ENCODE measurements around the gene KLK8. TPM values are rescaled to one million over a fixed set of nuclear protein-coding genes. Genes with fewer than 3 reads are reported as not detected.

The KLK8 gene
- total and polyA plus RNA-seq, 2 of the 13 experiments (the other 11 are each of a cell fraction or from before 2014, with no cell fraction given): not detected

DNA sequence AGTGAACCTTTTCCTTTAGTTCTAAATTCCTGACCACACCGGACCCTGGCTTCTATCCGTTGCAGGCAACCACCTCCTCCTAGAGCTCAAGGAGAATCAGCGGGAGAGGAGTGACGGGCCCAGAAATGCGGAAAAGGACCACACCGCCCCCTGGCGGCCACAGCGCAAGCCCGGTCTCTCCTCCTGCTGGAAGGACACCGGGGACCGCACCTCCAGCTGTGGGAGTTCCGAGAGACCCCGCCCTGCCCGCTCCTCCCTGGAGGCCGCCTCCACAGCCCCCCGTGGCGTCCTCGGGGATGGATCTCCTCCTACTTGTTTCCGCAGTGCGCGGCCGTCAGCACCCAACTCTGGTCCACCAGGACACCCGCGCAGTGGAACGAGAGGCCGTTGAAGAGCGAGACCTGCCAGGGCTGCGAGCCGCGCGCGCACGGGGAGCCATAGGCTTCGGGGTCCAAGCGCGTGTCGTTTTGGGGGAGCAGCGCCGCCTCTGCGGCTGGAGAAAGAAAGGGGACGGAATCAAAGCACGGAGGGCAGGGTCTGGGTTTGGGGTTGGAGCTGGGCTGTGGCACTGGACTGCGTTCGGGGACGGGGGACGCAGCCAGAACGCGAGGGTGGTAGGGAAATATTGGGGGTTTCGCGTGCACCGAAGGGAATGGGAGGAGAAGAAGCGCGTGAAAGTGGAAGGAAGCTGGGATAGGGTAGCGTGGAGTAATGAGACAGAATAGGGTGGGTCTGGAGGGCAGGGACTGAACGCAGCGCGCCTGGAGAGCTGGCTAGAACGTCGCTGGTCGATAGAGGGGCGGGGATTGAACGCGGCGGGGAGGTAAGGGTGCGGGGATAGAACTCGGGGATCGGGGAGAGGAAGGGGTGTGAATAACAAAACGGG lies 15.6 kb upstream of the KLK8 start:
- no peak for FAIRE-seq
- TF ChIP-seq PRDM15 (CRISPR knock-in tag; IDR thresholded peaks at IDR 0.05): 0 out of 2 replicates have a peak, but pooled peaks have one; percentile 16
- TF ChIP-seq ZBTB42 (CRISPR knock-in tag; IDR thresholded peaks at IDR 0.05): no peak
- peak; percentile 70 for TF ChIP-seq STAG1 (CRISPR knock-in tag; IDR thresholded peaks at IDR 0.05)
- peak; percentile 33 for TF ChIP-seq TEAD3 (CRISPR knock-in tag; optimal IDR thresholded peaks at IDR 0.05; ENCODE audit: borderline replicate concordance)
- TF ChIP-seq GMEB2 (CRISPR knock-in tag; IDR thresholded peaks at IDR 0.05; ENCODE audit: low read depth): no peak
- TF ChIP-seq HNF1B (CRISPR knock-in tag; IDR thresholded peaks at IDR 0.05): no peak
- no peak for TF ChIP-seq RELA (CRISPR knock-in tag; IDR thresholded peaks at IDR 0.05)
- TF ChIP-seq CTCF (CRISPR knock-in tag; IDR thresholded peaks at IDR 0.05): peak; percentile 87
- TF ChIP-seq RORA (CRISPR knock-in tag; IDR thresholded peaks at IDR 0.05): no peak
- peak; percentile 39; the same call in 1 of the 2 replicates for TF ChIP-seq GABPB1 (CRISPR knock-in tag; IDR thresholded peaks at IDR 0.05)
- no peak for TF ChIP-seq CREB1 (IDR thresholded peaks at IDR 0.05)
- no peak for TF ChIP-seq CREB1 (CRISPR knock-in tag; IDR thresholded peaks at IDR 0.05)
- peak; percentile 60; the same call in 1 of the 2 replicates for TF ChIP-seq KDM2A (CRISPR knock-in tag; IDR thresholded peaks at IDR 0.05; ENCODE audit: borderline replicate concordance, low read depth)
- TF ChIP-seq RAD21 (CRISPR knock-in tag; IDR thresholded peaks at IDR 0.05): peak; percentile 53; the same call in 1 of the 2 replicates
- no peak for TF ChIP-seq ADNP (CRISPR knock-in tag; IDR thresholded peaks at IDR 0.05)

More for the DNA sequence above, 15.6 kb upstream of the KLK8 start:
- peaks cover 3 to 31% of the 10 kb centered on the region in 2 experiments; a peak in 4 of 5 replicates for H3K27me3 ChIP-seq (ENCODE audit: control insufficient read depth in 1 of 2, insufficient read depth in 2 of 2, low read length in 2 of 2)
- H4K20me1 ChIP-seq (ENCODE audit: insufficient read depth, low read length): no peaks in the 10 kb centered on the region
- H3K9me3 ChIP-seq (ENCODE audit: low read length): no peaks in the 10 kb centered on the region
- no peaks in the 10 kb centered on the region for H3K36me3 ChIP-seq (replicated peaks in 1 of 2; ENCODE audit: control insufficient read depth in 1 of 2, insufficient read depth in 2 of 2, low read length in 2 of 2)
- H3K4me2 ChIP-seq (ENCODE audit: low read depth, low read length): no peak overlapping the region
- H3K4me3 ChIP-seq (replicated peaks in 1 of 3; ENCODE audit: insufficient read depth in 1 of 3, low read depth in 2 of 3, low read length in 3 of 3): peak overlapping the region in 1 of 3 experiments; percentile 16; a peak in 1 of 6 replicates
- DNase-seq (ENCODE audit: low spot score) (peak; percentile 31), ATAC-seq (peak; percentile 79)
- in situ Hi-C loops (cut with HindIII; ENCODE audit: extremely low pct_ligation_motif_present, low pct_unique_long_range_greater_than_20kb) (loop anchor here (5.0 kb wide), 2 partner anchors 75 to 85 kb away; no protein-coding TSS in a partner anchor), intact Hi-C loops (cut with micrococcal nuclease; ENCODE audit: unreplicated experiment) (loop anchor here (10.0 kb wide), 1 partner anchor 82 kb away; no protein-coding TSS in a partner anchor)
- no peak overlapping the region for H3K27ac ChIP-seq (ENCODE audit: extremely low read length, insufficient read depth, low read length)
- H2AFZ ChIP-seq (ENCODE audit: low read length): no peak overlapping the region
- POLR2A ChIA-PET: no interaction called here
- no peaks in the 10 kb centered on the region for H3K79me2 ChIP-seq (ENCODE audit: insufficient read depth, low read length)
- H3K9ac ChIP-seq (ENCODE audit: insufficient read depth, low read depth, low read length): no peak overlapping the region
- CTCF ChIA-PET (ENCODE audit: low intra/inter-chr PET ratio, low total read pairs): interaction anchor here (1.1 to 1.5 kb wide), 4 partner anchors 77 to 88 kb away, joined by 3 to 10 read pairs (median 3); no protein-coding TSS in a partner anchor
- WGBS (ENCODE audit: low lambda C conversion rate): 20% methylated on average over 47 of the region's 68 CpGs
- BruUV-seq (replicated peaks): no TSS peak
- H3K4me1 ChIP-seq (ENCODE audit: insufficient read depth, low read length): 0 out of 2 replicates have a peak, but pooled peaks cover 4% of the 10 kb centered on the region

Data from HepG2 (cell line).